HepG2 (cell line): ENCODE results near the gene TPX2. TPM values are rescaled to one million over a fixed set of nuclear protein-coding genes. Genes with fewer than 3 reads are reported as not detected.

ENCODE experiments used
- ARNT ChIP-seq: fragments of 450-650 bp; IDR thresholded peaks from 2 replicates; pipeline ENCODE4 v1.6.1; 2017
- ATF7-NPFF ChIP-seq: sonication (generic); formaldehyde crosslinking; IDR thresholded peaks from 2 replicates; pipeline ENCODE4 v1.8.1; 2023; ENCODE audit warnings: mild to moderate bottlenecking, low read depth, missing genetic modification reagents, moderate library complexity
- DNMT3B ChIP-seq: conservative IDR thresholded peaks from 2 replicates; pipeline ENCODE4 v1.6.1; 2016; ENCODE audit warnings: missing biosample characterization, control low read depth
- ELF3 ChIP-seq: IDR thresholded peaks from 2 replicates; pipeline ENCODE4 v1.6.1; 2016; ENCODE audit warnings: missing genetic modification reagents, missing compliant biosample characterization
- POLR2G ChIP-seq: fragments of 200-400 bp; formaldehyde crosslinking; IDR thresholded peaks from 2 replicates; pipeline ENCODE4 v1.6.1; 2018; ENCODE audit warnings: mild to moderate bottlenecking, low read depth, low read length, moderate library complexity
- SMAD9 ChIP-seq: sonication (generic); formaldehyde crosslinking; IDR thresholded peaks from 2 replicates; pipeline ENCODE4 v1.5.1; 2020; ENCODE audit warnings: mild to moderate bottlenecking, missing genetic modification reagents
- STAT5B ChIP-seq: sonication (generic); formaldehyde crosslinking; IDR thresholded peaks from 2 replicates; pipeline ENCODE4 v1.4.0; 2020; ENCODE audit warnings: missing genetic modification reagents
- TARDBP ChIP-seq: sonication (generic); formaldehyde crosslinking; IDR thresholded peaks from 2 replicates; pipeline ENCODE4 v1.8.0; 2022; ENCODE audit warnings: mild to moderate bottlenecking, missing genetic modification reagents
- ZNF143 ChIP-seq: sonication (generic); formaldehyde crosslinking; IDR thresholded peaks from 2 replicates; pipeline ENCODE4 v1.4.0; 2020; ENCODE audit warnings: missing genetic modification reagents
- ZNF230 ChIP-seq: sonication (generic); formaldehyde crosslinking; IDR thresholded peaks from 2 replicates; pipeline ENCODE4 v1.4.0; 2020; ENCODE audit warnings: mild to moderate bottlenecking, missing genetic modification reagents
- ZNF256 ChIP-seq: sonication (generic); formaldehyde crosslinking; conservative IDR thresholded peaks from 2 replicates; pipeline ENCODE4 v1.4.0; 2020; ENCODE audit warnings: missing genetic modification reagents
- ZNF33B ChIP-seq: sonication (generic); formaldehyde crosslinking; IDR thresholded peaks from 2 replicates; pipeline ENCODE4 v1.5.1; 2020; ENCODE audit warnings: mild to moderate bottlenecking, missing genetic modification reagents
- ZNF777 ChIP-seq: sonication (generic); formaldehyde crosslinking; IDR thresholded peaks from 2 replicates; pipeline ENCODE4 v1.4.0; 2020; ENCODE audit warnings: missing genetic modification reagents
- ZNF792 ChIP-seq: IDR thresholded peaks from 2 replicates; pipeline ENCODE4 v1.6.1; 2016
- ZNF83 ChIP-seq: sonication (generic); formaldehyde crosslinking; IDR thresholded peaks from 2 replicates; pipeline ENCODE4 v1.4.0; 2020; ENCODE audit warnings: missing genetic modification reagents, mild to moderate bottlenecking, borderline replicate concordance
- polyA plus RNA-seq, 8 experiments: library from polyadenylated mRNA; depleted of rRNA in 3 of 8; stranded (reverse) in 7 of 8; unstranded in 1 of 8; fragments of >200 nt; fragmentation: Illumina TruSeq in 4 of 8; extraction: Trizol in 4 of 8; gene quantifications; 2 replicates each; pipeline versions ENCODE4 v1.2.1 to v1.2.3, GENCODE V29; 2011 to 2016; ENCODE audit warnings: low read depth in 4 of 8, missing spikeins in 1 of 8, mixed read lengths in 1 of 8; ENCODE audit not compliant: insufficient read depth in 1 of 8
- total RNA-seq, 5 experiments: library from RNA; depleted of rRNA; stranded (reverse); fragments of >200 nt; fragmentation: Illumina TruSeq; extraction: Trizol; gene quantifications; 2 replicates each; pipeline ENCODE4 v1.2.3, GENCODE V29; 2016; ENCODE audit warnings: low read depth in 1 of 5
- TF ChIP-seq, protein P1 (sequence below): sonication (generic); formaldehyde crosslinking; IDR thresholded peaks from 2 replicates; pipeline ENCODE4 v1.4.0; 2020; ENCODE audit warnings: missing genetic modification reagents
- TF ChIP-seq, protein P2 (sequence below): IDR thresholded peaks from 2 replicates; pipeline ENCODE4 v1.6.1; 2016
- TF ChIP-seq, protein P3 (sequence below): sonication (generic); formaldehyde crosslinking; IDR thresholded peaks from 2 replicates; pipeline ENCODE4 v1.5.1; 2020; ENCODE audit warnings: missing genetic modification reagents, mild to moderate bottlenecking, borderline replicate concordance
- TF ChIP-seq, protein P4 (sequence below): sonication (generic); formaldehyde crosslinking; IDR thresholded peaks from 2 replicates; pipeline ENCODE4 v1.4.0; 2020; ENCODE audit warnings: missing genetic modification reagents
- TF ChIP-seq, protein P5 (sequence below): sonication (generic); formaldehyde crosslinking; IDR thresholded peaks from 2 replicates; pipeline ENCODE4 v1.4.0; 2020; ENCODE audit warnings: missing genetic modification reagents

Gene TPX2
- total and polyA plus RNA-seq, 2 of the 13 experiments (the other 11 are each of a cell fraction or from before 2014, with no cell fraction given), result 34.3 to 124 TPM

DNA sequence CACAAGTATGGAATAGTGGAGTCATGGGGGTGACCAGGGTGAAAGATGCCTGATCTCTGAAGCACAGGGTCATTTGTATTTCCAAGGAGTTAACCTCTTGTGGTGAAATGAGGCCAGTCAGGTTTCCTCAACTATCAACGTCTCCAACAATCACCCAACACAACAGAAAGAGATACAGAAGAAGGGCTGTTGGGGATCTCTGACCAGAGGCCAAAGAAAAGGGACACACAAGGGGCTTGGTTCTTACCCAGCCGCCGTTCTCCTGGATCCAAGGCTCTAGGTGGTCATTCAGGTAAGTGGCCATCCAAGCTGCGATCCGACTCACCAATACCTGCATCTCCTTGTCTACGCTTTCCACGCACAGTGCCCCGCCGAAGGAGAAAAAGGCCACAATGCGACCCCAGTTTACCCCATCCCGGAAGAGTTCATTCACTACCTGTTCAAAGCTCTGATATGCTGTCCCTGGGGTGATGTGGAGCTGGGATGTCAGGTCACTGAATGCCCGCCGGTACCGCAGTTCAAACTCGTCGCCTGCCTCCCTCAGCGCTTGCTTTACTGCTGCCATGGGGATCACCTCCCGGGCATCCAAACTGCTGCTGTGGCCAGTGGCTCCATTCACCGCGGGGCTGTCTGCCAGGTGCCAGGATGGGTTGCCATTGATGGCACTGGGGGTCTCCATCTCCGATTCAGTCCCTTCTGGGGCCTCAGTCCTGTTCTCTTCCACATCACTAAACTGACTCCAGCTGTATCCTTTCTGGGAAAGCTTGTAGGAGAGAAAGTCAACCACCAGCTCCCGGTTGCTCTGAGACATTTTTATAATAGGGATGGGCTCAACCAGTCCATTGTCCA, 17.5 kb upstream of the TPX2 start (continued):
- TF ChIP-seq ZNF143 (CRISPR knock-in tag), result 0 out of 2 replicates have a peak, but pooled peaks have one; percentile 37
- no peak for TF ChIP-seq ZNF83
- TF ChIP-seq ZNF230 (CRISPR knock-in tag), result no peak
- TF ChIP-seq, protein P1, sequence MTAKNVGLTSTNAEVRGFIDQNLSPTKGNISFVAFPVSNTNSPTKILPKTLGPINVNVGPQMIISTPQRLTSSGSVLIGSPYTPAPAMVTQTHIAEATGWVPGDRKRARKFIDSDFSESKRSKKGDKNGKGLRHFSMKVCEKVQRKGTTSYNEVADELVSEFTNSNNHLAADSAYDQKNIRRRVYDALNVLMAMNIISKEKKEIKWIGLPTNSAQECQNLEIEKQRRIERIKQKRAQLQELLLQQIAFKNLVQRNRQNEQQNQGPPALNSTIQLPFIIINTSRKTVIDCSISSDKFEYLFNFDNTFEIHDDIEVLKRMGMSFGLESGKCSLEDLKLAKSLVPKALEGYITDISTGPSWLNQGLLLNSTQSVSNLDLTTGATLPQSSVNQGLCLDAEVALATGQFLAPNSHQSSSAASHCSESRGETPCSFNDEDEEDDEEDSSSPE (CRISPR knock-in tag), result no peak
- peak; percentile 59; the same call in 1 of the 2 replicates for TF ChIP-seq ZNF777
- 0 out of 2 replicates have a peak, but pooled peaks have one; percentile 3 for TF ChIP-seq DNMT3B (CRISPR knock-in tag)
- TF ChIP-seq, protein P2, sequence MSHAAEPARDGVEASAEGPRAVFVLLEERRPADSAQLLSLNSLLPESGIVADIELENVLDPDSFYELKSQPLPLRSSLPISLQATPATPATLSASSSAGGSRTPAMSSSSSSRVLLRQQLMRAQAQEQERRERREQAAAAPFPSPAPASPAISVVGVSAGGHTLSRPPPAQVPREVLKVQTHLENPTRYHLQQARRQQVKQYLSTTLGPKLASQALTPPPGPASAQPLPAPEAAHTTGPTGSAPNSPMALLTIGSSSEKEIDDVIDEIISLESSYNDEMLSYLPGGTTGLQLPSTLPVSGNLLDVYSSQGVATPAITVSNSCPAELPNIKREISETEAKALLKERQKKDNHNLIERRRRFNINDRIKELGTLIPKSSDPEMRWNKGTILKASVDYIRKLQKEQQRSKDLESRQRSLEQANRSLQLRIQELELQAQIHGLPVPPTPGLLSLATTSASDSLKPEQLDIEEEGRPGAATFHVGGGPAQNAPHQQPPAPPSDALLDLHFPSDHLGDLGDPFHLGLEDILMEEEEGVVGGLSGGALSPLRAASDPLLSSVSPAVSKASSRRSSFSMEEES (CRISPR knock-in tag), result 0 out of 2 replicates have a peak, but pooled peaks have one; percentile 9
- TF ChIP-seq, protein P3, sequence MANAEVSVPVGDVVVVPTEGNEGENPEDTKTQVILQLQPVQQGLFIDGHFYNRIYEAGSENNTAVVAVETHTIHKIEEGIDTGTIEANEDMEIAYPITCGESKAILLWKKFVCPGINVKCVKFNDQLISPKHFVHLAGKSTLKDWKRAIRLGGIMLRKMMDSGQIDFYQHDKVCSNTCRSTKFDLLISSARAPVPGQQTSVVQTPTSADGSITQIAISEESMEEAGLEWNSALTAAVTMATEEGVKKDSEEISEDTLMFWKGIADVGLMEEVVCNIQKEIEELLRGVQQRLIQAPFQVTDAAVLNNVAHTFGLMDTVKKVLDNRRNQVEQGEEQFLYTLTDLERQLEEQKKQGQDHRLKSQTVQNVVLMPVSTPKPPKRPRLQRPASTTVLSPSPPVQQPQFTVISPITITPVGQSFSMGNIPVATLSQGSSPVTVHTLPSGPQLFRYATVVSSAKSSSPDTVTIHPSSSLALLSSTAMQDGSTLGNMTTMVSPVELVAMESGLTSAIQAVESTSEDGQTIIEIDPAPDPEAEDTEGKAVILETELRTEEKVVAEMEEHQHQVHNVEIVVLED (CRISPR knock-in tag), result no peak
- peak; percentile 70 for TF ChIP-seq POLR2G
- 0 out of 2 replicates have a peak, but pooled peaks have one; percentile 50 for TF ChIP-seq STAT5B (CRISPR knock-in tag)
- TF ChIP-seq, protein P4, sequence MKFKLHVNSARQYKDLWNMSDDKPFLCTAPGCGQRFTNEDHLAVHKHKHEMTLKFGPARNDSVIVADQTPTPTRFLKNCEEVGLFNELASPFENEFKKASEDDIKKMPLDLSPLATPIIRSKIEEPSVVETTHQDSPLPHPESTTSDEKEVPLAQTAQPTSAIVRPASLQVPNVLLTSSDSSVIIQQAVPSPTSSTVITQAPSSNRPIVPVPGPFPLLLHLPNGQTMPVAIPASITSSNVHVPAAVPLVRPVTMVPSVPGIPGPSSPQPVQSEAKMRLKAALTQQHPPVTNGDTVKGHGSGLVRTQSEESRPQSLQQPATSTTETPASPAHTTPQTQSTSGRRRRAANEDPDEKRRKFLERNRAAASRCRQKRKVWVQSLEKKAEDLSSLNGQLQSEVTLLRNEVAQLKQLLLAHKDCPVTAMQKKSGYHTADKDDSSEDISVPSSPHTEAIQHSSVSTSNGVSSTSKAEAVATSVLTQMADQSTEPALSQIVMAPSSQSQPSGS (CRISPR knock-in tag), result no peak
- no peak for TF ChIP-seq ELF3 (CRISPR knock-in tag)
- TF ChIP-seq, protein P5, sequence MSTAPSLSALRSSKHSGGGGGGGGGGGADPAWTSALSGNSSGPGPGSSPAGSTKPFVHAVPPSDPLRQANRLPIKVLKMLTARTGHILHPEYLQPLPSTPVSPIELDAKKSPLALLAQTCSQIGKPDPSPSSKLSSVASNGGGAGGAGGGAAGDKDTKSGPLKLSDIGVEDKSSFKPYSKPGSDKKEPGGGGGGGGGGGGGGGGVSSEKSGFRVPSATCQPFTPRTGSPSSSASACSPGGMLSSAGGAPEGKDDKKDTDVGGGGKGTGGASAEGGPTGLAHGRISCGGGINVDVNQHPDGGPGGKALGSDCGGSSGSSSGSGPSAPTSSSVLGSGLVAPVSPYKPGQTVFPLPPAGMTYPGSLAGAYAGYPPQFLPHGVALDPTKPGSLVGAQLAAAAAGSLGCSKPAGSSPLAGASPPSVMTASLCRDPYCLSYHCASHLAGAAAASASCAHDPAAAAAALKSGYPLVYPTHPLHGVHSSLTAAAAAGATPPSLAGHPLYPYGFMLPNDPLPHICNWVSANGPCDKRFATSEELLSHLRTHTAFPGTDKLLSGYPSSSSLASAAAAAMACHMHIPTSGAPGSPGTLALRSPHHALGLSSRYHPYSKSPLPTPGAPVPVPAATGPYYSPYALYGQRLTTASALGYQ (CRISPR knock-in tag), result 0 out of 2 replicates have a peak, but pooled peaks have one; percentile 42
- peak; percentile 62; the same call in 1 of the 2 replicates for TF ChIP-seq SMAD9
- TF ChIP-seq ATF7-NPFF, result peak; percentile 63; the same call in 1 of the 2 replicates
- no peak for TF ChIP-seq ARNT
- TF ChIP-seq ZNF33B (CRISPR knock-in tag), result no peak
- TF ChIP-seq ZNF792 (CRISPR knock-in tag), result no peak
- TF ChIP-seq TARDBP (CRISPR knock-in tag), result no peak; the same call in none of the 2 replicates
- peak; percentile 80 for TF ChIP-seq ZNF256 (CRISPR knock-in tag)
